RWPE2 (cell line): Measurements from ENCODE around the gene KCNK4.
A peak's percentile ranks its signal among the peaks of the same experiment; 100 is the strongest.

Source experiments
- ATAC-seq: fragments of 200-7000 bp; cut with Tn5 transposase; 3 replicates; pipeline ENCODE4 v1.9.1; 2021; ENCODE audit warnings: low read depth
- DNase-seq: peaks from one replicate; pipeline ENCODE4 v3.0.0-alpha.2; 2020; ENCODE audit warnings: low spot score
- H3K27ac ChIP-seq: fragments of 450-650 bp; 2 replicates; pipeline ENCODE4 v1.5.1; 2017; ENCODE audit warnings: mild to moderate bottlenecking; ENCODE audit not compliant: poor library complexity, severe bottlenecking
- H3K27me3 ChIP-seq: fragments of 250-450 bp; sonication (Bioruptor Pico); 2 replicates; pipeline ENCODE4 v1.5.1; 2021; ENCODE audit warnings: mild to moderate bottlenecking, moderate library complexity; ENCODE audit not compliant: insufficient read depth, poor library complexity, severe bottlenecking
- H3K36me3 ChIP-seq: fragments of 250-450 bp; sonication (Bioruptor Pico); 2 replicates; pipeline ENCODE4 v1.5.1; 2020; ENCODE audit warnings: low read depth, mild to moderate bottlenecking, moderate library complexity
- H3K4me1 ChIP-seq: fragments of 250-450 bp; sonication (Bioruptor Pico); 2 replicates; pipeline ENCODE4 v1.5.1; 2021; ENCODE audit warnings: mild to moderate bottlenecking, moderate library complexity; ENCODE audit not compliant: insufficient read depth, poor library complexity, severe bottlenecking
- H3K4me3 ChIP-seq: fragments of 250-450 bp; sonication (Bioruptor Pico); 2 replicates; pipeline ENCODE4 v1.5.1; 2021; ENCODE audit warnings: mild to moderate bottlenecking, moderate library complexity; ENCODE audit not compliant: severe bottlenecking
- H3K9me3 ChIP-seq: fragments of 250-450 bp; sonication (Bioruptor Pico); 2 replicates; pipeline ENCODE4 v1.5.1; 2021; ENCODE audit warnings: mild to moderate bottlenecking, moderate library complexity; ENCODE audit not compliant: severe bottlenecking
- CTCF ChIP-seq: fragments of 450-650 bp; IDR thresholded peaks from one replicate; pipeline ENCODE4 v1.5.1; 2017; ENCODE audit warnings: mild to moderate bottlenecking, moderate library complexity; ENCODE audit not compliant: poor library complexity, severe bottlenecking

The KCNK4 gene

GRCh38 chr11:64341851-64342791, 51.0 kb downstream of the KCNK4 start:
- Histone ChIP-seq H3K4me3 (peak overlapping the region; percentile 26), H3K36me3 (no peaks in the 10 kb centered on the region), H3K27me3 (no peaks in the 10 kb centered on the region), H3K9me3 (no peaks in the 10 kb centered on the region), H3K27ac (peak overlapping the region; percentile 50), H3K4me1 (peaks cover 5% of the 10 kb centered on the region)
- TF ChIP-seq CTCF = peak; percentile 67
- ATAC-seq (peak; percentile 87), DNase-seq (peak; percentile 88)

GRCh38 chr11:64342869-64343745, 52.0 kb downstream of the KCNK4 start:
- H3K27me3 ChIP-seq = no peaks in the 10 kb centered on the region
- no peak for TF ChIP-seq CTCF
- H3K4me3 ChIP-seq = no peak overlapping the region
- peak; percentile 58 for DNase-seq
- H3K4me1 ChIP-seq = peaks cover 11% of the 10 kb centered on the region
- H3K27ac ChIP-seq = peak overlapping the region; percentile 50
- H3K9me3 ChIP-seq = no peaks in the 10 kb centered on the region
- no peak; the same call in 2 of the 3 replicates for ATAC-seq
- no peaks in the 10 kb centered on the region for H3K36me3 ChIP-seq

GRCh38 chr11:64343767-64344559, 52.9 kb downstream of the KCNK4 start:
- H3K27me3 ChIP-seq = no peaks in the 10 kb centered on the region
- H3K27ac ChIP-seq = no peak overlapping the region
- peaks cover 11% of the 10 kb centered on the region for H3K4me1 ChIP-seq
- ATAC-seq (no peak), DNase-seq (peak; percentile 65)
- H3K4me3 ChIP-seq = no peak overlapping the region
- no peak for TF ChIP-seq CTCF
- no peaks in the 10 kb centered on the region for H3K9me3 ChIP-seq
- no peaks in the 10 kb centered on the region for H3K36me3 ChIP-seq

GRCh38 chr11:64344787-64345186, 53.7 kb downstream of the KCNK4 start:
- TF ChIP-seq CTCF = no peak
- Histone ChIP-seq H3K9me3 (no peaks in the 10 kb centered on the region), H3K27me3 (no peaks in the 10 kb centered on the region), H3K36me3 (no peaks in the 10 kb centered on the region), H3K4me1 (peaks cover 11% of the 10 kb centered on the region), H3K4me3 (no peak overlapping the region), H3K27ac (no peak overlapping the region)
- ATAC-seq (no peak), DNase-seq (peak; percentile 54)
